Muscle of leg (tissue), 11 donors: Measurements from ENCODE around the gene CHST3. TPM values are rescaled to one million over a fixed set of nuclear protein-coding genes. Genes with fewer than 3 reads are reported as not detected.

Source experiments
- DNase-seq: peaks from one replicate; pipeline ENCODE4 v3.0.0; 2013
- H3K27ac ChIP-seq: one replicate; pipeline ENCODE4 v1.5.1; 2013; ENCODE audit warnings: mild to moderate bottlenecking, low read length, control low read depth
- H3K27me3 ChIP-seq: one replicate; pipeline ENCODE4 v1.6.1; 2013; ENCODE audit warnings: low read length; ENCODE audit not compliant: control insufficient read depth, insufficient read depth
- H3K36me3 ChIP-seq: one replicate; pipeline ENCODE4 v1.6.1; 2013; ENCODE audit warnings: low read length; ENCODE audit not compliant: control insufficient read depth, insufficient read depth
- H3K4me1 ChIP-seq: one replicate; pipeline ENCODE4 v1.6.1; 2013; ENCODE audit warnings: low read length; ENCODE audit not compliant: control insufficient read depth, insufficient read depth
- H3K4me3 ChIP-seq: one replicate; pipeline ENCODE4 v1.5.1; 2013; ENCODE audit warnings: low read length, control low read depth
- H3K9me3 ChIP-seq: replicated peaks from 2 replicates; pipeline ENCODE4 v1.6.1; 2013; ENCODE audit warnings: low read depth, low read length; ENCODE audit not compliant: control insufficient read depth
- WGBS: methylation state at CpG from one replicate; pipeline ENCODE4 v1.1.5; 2013; ENCODE audit warnings: missing lambda C conversion rate; ENCODE audit not compliant: insufficient coverage; 5-methylcytosine and 5-hydroxymethylcytosine counted together
- polyA plus RNA-seq, 8 donors: library from polyadenylated mRNA; unstranded; fragments of 120-200 nt; gene quantifications; one replicate each; pipeline versions ENCODE4 v1.2.1 to v1.2.3, GENCODE V29; 2013; ENCODE audit warnings: inconsistent platforms in 1 of 8, low replicate concordance in 1 of 8; ENCODE audit not compliant: insufficient read length in 8 of 8, insufficient read depth in 1 of 8
- total RNA-seq: library from RNA; stranded (reverse); fragments of 120-200 nt; gene quantifications from one replicate; pipeline ENCODE4 v1.2.4, GENCODE V29; 2013

CHST3 gene
- total and polyA plus RNA-seq, 9 donors, result 10.2 to 19.0 (median 13.1) TPM

DNA sequence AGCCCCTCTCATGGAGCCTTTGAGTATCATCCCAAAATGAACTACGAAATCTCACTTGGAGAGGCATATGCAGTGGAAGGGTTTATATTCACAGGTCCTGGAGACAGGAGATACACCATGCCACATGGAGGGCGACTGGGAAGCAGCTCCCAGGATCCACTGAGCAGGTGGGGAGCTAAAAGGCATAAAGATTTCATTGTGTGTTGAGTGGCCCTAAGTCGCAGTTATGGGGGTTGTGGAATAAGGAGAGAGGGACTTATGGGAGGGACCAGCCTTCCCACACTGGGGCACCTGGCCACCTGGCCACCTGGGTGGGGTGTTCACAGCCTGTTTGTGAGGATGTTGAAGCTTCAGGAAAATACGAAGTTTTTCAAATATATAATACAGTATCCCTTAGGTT lies 37.0 kb upstream of the CHST3 start:
- no peak overlapping the region for H3K4me3 ChIP-seq
- peaks cover 2% of the 10 kb centered on the region for H3K27me3 ChIP-seq
- DNase-seq, result no peak
- H3K4me1 ChIP-seq, result peaks cover under 1% of the 10 kb centered on the region
- H3K36me3 ChIP-seq, result no peaks in the 10 kb centered on the region
- H3K27ac ChIP-seq, result no peak overlapping the region
- H3K9me3 ChIP-seq, result peaks cover 2% of the 10 kb centered on the region
- WGBS, result 83% methylated on average over 3 of the region's 4 CpGs

DNA sequence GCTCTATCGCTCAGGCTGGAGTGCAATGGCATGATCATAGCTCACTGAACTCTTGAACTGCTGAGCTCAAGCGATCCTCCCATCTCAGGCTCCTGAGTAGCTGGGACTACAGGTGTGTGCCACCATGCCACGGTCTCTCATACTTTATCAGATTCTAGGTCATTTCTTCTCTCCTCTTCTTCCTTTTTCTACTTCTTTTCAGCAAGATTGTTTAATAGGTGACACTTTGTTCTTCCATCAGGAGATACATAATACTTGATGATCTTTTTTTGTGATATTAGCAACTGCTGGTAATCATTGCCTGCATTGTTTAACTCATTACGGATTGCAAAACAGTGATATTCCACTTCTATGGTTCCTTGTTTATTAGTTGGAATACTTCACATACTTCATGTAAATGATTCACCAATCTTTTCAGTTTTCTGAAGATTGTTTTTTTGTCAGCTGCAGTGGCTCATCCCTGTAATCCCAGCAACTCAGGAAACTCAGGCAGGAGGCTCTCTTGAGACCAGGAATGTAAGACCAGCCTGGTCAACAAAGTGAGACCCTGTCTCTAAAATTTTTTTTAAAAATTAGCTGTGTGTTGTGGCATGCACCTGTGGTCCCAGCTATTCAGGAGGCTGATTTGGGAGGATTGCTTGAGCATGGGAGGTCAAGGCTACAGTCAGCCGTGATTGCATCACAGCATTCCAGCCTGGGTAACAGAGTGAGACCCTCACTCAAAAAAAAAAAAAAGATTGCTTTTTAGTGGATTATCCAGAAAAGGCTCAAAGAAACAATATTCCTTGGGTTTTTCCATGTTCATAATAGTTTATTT lies 36.2 kb upstream of the CHST3 start:
- WGBS, result 77% methylated on average over 3 of the region's 5 CpGs

DNA sequence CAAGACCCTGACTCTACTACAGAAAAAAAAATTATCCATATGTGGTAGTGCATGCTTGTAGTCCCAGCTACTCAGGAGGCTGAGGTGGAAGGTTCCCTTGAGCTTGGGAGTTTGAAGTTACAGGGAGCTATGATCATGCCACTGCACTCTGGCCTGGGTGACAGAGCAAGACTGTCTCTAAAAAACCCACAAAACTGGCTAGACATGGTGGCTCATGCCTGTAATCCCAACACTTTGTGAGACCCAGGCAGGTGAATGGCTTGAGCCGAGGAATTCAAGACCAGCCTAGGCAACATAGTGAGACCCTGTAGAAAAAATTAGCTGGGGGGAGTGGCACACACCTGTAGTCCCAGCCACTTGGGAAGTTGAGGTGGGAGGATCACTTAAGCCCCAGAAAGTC lies 32.9 kb upstream of the CHST3 start:
- Histone ChIP-seq H3K27ac (no peak overlapping the region), H3K4me3 (no peak overlapping the region), H3K36me3 (no peaks in the 10 kb centered on the region), H3K4me1 (no peaks in the 10 kb centered on the region), H3K27me3 (peaks cover 2% of the 10 kb centered on the region), H3K9me3 (peaks cover 9% of the 10 kb centered on the region)
- WGBS, result no CpG with 5 or more reads among the region's 1 CpG
- DNase-seq, result no peak

More for the DNA sequence above, 36.2 kb upstream of the CHST3 start:
- no peaks in the 10 kb centered on the region for H3K36me3 ChIP-seq
- H3K27ac ChIP-seq, result no peak overlapping the region
- H3K4me3 ChIP-seq, result no peak overlapping the region
- peaks cover 2% of the 10 kb centered on the region for H3K27me3 ChIP-seq
- H3K9me3 ChIP-seq, result peaks cover 6% of the 10 kb centered on the region
- no peaks in the 10 kb centered on the region for H3K4me1 ChIP-seq
- no peak for DNase-seq

DNA sequence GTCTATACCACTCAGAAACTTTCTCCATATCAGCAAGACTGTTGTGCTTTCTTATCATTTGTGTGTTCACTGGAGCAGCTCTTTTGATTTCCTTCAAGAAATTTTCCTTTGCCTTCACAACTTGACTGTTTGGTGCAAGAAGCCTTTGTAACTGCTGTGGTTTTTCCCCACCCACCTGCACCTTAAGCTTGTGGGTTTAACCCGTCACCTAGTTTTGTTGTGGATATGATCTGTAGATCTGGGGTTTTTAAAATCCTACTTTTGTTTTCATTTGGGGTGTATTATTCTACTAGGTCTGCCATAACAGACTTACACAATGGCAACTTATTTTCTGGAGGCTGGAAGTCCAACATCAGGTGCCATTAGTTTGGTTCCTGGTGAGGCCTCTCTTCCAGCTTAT lies 30.5 kb upstream of the CHST3 start:
- DNase-seq, result no peak
- no peaks in the 10 kb centered on the region for H3K36me3 ChIP-seq
- no peak overlapping the region for H3K4me3 ChIP-seq
- no CpG with 5 or more reads among the region's 1 CpG for WGBS
- peaks cover 9% of the 10 kb centered on the region for H3K9me3 ChIP-seq
- no peak overlapping the region for H3K27ac ChIP-seq
- no peaks in the 10 kb centered on the region for H3K4me1 ChIP-seq
- no peaks in the 10 kb centered on the region for H3K27me3 ChIP-seq

DNA sequence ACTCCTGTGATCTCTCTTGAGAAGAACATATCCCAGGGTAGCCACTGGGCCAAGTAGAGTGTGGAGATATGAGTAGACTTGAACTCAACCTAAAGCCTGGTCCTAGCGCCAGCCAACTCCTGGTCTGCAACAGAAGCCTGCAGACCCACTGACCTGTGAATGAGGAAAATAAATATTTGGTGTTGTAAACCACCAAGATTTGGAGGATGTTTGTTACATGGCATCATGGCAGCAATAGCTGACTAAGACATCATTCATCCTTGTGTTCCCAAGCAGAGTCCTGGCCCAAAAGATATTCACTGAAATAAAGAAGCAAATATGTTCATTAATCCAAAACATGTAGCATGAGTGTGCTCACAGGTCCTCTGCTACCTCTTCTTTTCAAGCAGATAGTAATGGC lies 26.0 kb upstream of the CHST3 start:
- no peak overlapping the region for H3K27ac ChIP-seq
- no peaks in the 10 kb centered on the region for H3K4me1 ChIP-seq
- H3K9me3 ChIP-seq, result peaks cover 1% of the 10 kb centered on the region
- no peaks in the 10 kb centered on the region for H3K36me3 ChIP-seq
- WGBS, result 100% methylated on average over 1 of the region's 1 CpG
- no peaks in the 10 kb centered on the region for H3K27me3 ChIP-seq
- DNase-seq, result no peak
- H3K4me3 ChIP-seq, result no peak overlapping the region

DNA sequence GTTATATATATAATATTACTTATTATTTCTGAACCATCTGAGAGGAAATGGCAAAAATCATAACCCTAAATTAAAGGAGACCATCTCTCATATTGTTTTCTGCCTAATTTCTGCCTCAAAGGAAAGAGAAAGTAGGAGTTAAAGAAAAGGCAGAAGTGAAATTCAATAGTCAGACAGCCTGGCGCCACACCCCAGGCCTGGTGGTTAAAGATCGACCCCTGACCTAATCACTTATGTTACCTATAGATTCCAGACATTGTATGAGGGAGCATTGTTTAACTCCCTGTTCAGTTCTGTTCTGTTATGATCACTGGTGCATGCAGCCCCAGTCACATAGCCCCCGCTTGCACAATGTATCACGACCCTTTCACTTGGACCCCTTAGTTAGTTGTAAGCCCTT lies 24.9 kb upstream of the CHST3 start:
- H3K4me1 ChIP-seq, result no peaks in the 10 kb centered on the region
- WGBS, result no CpG with 5 or more reads among the region's 4 CpGs

DNA sequence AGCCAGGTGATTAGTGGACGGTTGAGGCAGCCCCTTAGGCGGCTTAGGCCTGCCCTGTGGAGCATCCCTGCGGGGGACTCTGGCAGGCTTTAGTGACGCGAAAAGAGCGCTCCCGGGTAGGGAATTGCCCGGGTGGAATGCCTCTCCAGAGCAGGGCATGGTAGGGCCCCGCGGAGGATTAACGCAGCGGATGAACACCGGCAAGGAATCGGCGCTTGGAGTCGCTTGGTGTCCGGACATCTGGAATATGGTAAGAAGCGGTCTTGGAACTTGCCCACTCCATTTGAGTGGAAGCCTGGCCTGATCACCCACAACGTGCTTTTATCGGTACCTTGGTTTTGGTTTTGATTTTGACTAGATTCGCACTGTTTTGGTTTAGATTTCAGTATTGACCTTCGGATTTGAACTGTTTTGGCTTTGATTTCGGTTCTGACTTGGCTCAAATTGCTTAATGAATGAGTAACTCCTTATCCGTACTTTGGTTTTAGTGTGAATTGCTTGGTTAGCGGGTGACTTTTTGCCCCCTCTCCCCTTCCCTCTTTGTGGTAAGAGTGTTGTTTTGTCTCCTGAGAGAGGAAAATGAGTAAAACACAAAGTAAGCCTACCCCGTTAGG lies 24.2 kb upstream of the CHST3 start:
- Histone ChIP-seq H3K27me3 (no peaks in the 10 kb centered on the region), H3K4me3 (no peak overlapping the region), H3K36me3 (no peaks in the 10 kb centered on the region), H3K4me1 (no peaks in the 10 kb centered on the region), H3K9me3 (peaks cover 17% of the 10 kb centered on the region), H3K27ac (no peak overlapping the region)
- WGBS, result 92% methylated on average over 21 of the region's 26 CpGs
- no peak for DNase-seq

More for the DNA sequence above, 24.9 kb upstream of the CHST3 start:
- Histone ChIP-seq H3K27ac (no peak overlapping the region), H3K4me3 (no peak overlapping the region), H3K27me3 (no peaks in the 10 kb centered on the region), H3K36me3 (no peaks in the 10 kb centered on the region), H3K9me3 (peaks cover 11% of the 10 kb centered on the region)
- no peak for DNase-seq

DNA sequence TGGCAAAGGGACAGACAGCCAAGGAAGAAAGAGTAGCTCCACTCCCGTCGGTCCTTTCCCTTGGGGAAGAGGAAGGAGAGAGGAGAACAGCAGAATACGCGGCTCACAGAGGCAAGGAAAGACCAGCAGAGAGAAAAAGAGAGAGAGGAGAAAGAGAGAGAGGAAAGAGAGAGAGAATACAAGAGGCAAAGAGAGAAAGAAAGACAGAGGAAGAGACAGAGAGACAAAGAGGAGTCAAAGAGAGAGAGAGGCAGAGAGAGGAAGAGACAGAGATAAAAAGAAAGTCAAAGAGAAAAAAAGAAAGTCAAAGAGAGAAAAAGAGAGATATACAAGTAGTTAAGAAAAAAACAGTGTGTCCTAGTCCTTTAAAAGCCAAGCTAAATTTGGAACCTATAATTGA lies 23.4 kb upstream of the CHST3 start:
- Histone ChIP-seq H3K4me3 (no peak overlapping the region), H3K27me3 (no peaks in the 10 kb centered on the region), H3K9me3 (peaks cover 24% of the 10 kb centered on the region), H3K4me1 (no peaks in the 10 kb centered on the region), H3K36me3 (no peaks in the 10 kb centered on the region), H3K27ac (no peak overlapping the region)
- no peak for DNase-seq
- 65% methylated on average over 4 of the region's 4 CpGs for WGBS

DNA sequence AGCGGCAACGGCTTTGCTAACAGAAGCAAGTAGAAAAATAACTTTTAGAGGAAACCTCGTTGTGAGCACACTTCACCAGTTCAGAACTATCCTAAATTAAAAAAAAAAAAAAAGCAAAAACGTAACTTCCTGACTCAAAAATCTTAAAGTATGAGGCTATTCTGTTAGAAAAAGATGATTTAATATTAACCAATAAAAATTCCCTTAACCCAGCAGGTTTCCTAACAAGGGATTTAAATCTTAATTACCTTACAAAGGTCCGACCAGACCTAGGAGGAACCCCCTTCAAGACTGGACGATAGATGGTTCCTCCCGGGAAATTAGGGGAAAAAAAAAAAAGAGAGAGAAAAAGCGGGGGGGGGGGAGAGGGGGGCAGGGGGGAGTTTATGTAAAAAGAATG lies 22.9 kb upstream of the CHST3 start:
- Histone ChIP-seq H3K27me3 (no peaks in the 10 kb centered on the region), H3K9me3 (peaks cover 28% of the 10 kb centered on the region), H3K36me3 (no peaks in the 10 kb centered on the region), H3K4me1 (no peaks in the 10 kb centered on the region), H3K4me3 (no peak overlapping the region), H3K27ac (no peak overlapping the region)
- DNase-seq, result no peak
- no CpG with 5 or more reads among the region's 8 CpGs for WGBS

DNA sequence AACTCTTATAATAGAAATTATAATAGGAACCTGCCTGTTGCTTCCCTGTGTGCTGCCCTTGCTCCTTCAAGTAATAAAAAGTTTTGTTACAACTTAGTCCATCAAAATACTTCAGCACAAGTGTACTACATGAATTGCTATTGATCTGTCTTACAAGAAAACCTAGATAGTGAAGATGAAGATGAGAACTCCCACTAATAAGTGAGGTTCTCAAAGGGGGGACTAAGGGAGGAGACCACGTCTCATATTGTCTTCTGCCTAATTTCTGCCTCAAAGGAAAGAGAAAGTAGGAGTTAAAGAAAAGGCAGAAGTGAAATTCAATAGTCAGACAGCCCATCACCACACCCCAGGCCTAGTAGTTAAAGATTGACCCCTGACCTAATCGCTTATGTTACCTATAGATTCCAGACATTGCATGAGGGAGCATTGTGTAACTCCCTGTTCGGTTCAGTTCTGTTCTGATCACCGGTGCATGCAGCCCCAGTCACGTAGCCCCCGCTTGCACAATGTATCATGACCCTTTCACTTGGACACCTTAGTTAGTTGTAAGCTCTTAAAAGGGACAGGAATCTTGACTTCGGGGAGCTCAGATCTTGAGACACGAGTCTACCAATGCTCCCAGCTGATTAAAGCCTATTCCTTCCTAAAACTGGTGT lies 18.2 kb upstream of the CHST3 start:
- Histone ChIP-seq H3K9me3 (peaks cover 47% of the 10 kb centered on the region), H3K4me1 (no peaks in the 10 kb centered on the region), H3K4me3 (no peak overlapping the region), H3K36me3 (no peaks in the 10 kb centered on the region), H3K27ac (no peak overlapping the region), H3K27me3 (no peaks in the 10 kb centered on the region)
- DNase-seq, result no peak
- 92% methylated on average over 5 of the region's 8 CpGs for WGBS
